Ovary (tissue), 3 donors: ENCODE results near the gene ZNF117.

Experiments
- EP300 ChIP-seq: sonication (generic); formaldehyde crosslinking; IDR thresholded peaks from one replicate; pipeline ENCODE4 v1.6.1; 2017; ENCODE audit warnings: antibody characterized with exemption
- POLR2A ChIP-seq: fragments of 450-650 bp; IDR thresholded peaks from one replicate; pipeline ENCODE4 v1.6.1; 2017; ENCODE audit warnings: antibody characterized with exemption, mild to moderate bottlenecking, moderate library complexity
- TF ChIP-seq, protein P1 (sequence below), 3 donors: fragments of 450-650 bp in 2 of 3; fragments of 200-600 bp in 1 of 3; IDR thresholded peaks; one replicate each; pipeline versions ENCODE4 v1.5.1 to v1.8.0; 2016 to 2022; ENCODE audit warnings: antibody characterized with exemption in 3 of 3, mild to moderate bottlenecking in 1 of 3
- donor health status: DM: no; HTN: no; CAD: no.

DNA sequence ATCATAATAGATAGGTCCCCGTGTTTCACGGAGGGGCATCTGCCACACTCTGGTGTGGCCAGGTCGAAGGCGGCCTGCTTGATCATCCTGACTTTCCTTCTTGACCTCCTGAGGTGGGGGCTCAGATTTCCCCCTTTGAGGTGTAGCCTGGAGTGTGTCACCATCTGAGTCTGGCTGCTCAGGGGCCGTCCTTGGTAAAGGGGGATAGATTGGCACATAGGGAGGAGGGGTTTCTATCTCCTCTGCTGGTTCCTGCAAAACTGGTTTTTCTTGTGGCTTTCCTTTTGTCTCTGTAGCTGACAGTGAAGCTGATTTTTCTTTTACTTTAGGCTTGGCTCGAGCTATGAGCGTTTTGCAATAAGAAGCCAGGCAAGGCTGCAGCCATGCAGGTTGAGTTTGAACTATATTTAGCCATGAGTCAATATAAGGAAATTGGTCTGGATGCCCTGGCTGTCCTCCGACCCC is 7.1 kb upstream of the ZNF117 start:
- TF ChIP-seq, protein P1, sequence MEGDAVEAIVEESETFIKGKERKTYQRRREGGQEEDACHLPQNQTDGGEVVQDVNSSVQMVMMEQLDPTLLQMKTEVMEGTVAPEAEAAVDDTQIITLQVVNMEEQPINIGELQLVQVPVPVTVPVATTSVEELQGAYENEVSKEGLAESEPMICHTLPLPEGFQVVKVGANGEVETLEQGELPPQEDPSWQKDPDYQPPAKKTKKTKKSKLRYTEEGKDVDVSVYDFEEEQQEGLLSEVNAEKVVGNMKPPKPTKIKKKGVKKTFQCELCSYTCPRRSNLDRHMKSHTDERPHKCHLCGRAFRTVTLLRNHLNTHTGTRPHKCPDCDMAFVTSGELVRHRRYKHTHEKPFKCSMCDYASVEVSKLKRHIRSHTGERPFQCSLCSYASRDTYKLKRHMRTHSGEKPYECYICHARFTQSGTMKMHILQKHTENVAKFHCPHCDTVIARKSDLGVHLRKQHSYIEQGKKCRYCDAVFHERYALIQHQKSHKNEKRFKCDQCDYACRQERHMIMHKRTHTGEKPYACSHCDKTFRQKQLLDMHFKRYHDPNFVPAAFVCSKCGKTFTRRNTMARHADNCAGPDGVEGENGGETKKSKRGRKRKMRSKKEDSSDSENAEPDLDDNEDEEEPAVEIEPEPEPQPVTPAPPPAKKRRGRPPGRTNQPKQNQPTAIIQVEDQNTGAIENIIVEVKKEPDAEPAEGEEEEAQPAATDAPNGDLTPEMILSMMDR (IDR thresholded peaks at IDR 0.05) = no peak
- TF ChIP-seq EP300 (no peak), POLR2A (no peak)
